ENCODE data around the gene SIX1. TPM values are rescaled to one million over a fixed set of nuclear protein-coding genes. Genes with fewer than 3 reads are reported as not detected.

Gene SIX1
- total RNA-seq, 1 experiment from 2014 or later, result 0.32 TPM

DNA sequence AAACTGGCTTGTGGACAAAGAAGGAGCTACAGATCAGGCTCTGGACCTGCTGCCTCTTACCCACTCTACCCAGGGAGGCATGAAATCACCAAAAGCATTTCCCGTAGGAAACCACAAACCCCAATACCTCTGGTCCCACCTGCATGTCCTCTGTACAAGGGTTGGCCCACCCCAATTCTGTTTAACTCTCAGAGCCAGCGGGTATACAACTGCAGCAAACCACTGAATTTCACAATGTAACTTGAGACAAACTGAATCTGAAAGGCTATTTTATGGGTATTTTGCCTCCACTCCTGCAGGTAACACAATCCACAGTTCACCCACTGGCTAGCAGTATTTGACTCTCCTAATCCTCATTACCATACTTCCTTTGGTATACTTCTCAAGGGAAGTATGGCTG is 16.5 kb downstream of the SIX1 start:
- no peaks in the 10 kb centered on the region for H3K36me3 Mint-ChIP-seq (ENCODE audit: insufficient read depth, unreplicated experiment)
- Histone ChIP-seq H3K27me3 (replicated peaks; ENCODE audit: control insufficient read depth, insufficient read depth, low read length) (no peaks in the 10 kb centered on the region), H3K9me3 (no peaks in the 10 kb centered on the region), H3K36me3 (ENCODE audit: control insufficient read depth, insufficient read depth, low read length) (no peaks in the 10 kb centered on the region), H3K4me1 (no peaks in the 10 kb centered on the region), H3K4me3 (ENCODE audit: low read depth, low read length) (no peak overlapping the region)
- CTCF ChIA-PET, result no interaction called here
- no peak for DNase-seq
- POLR2A ChIA-PET, result no interaction called here
- TF ChIP-seq, protein P1, sequence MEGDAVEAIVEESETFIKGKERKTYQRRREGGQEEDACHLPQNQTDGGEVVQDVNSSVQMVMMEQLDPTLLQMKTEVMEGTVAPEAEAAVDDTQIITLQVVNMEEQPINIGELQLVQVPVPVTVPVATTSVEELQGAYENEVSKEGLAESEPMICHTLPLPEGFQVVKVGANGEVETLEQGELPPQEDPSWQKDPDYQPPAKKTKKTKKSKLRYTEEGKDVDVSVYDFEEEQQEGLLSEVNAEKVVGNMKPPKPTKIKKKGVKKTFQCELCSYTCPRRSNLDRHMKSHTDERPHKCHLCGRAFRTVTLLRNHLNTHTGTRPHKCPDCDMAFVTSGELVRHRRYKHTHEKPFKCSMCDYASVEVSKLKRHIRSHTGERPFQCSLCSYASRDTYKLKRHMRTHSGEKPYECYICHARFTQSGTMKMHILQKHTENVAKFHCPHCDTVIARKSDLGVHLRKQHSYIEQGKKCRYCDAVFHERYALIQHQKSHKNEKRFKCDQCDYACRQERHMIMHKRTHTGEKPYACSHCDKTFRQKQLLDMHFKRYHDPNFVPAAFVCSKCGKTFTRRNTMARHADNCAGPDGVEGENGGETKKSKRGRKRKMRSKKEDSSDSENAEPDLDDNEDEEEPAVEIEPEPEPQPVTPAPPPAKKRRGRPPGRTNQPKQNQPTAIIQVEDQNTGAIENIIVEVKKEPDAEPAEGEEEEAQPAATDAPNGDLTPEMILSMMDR (IDR thresholded peaks at IDR 0.05; ENCODE audit: insufficient read depth in 1 of 2, low read depth in 1 of 2, low read length in 1 of 2, severe bottlenecking in 1 of 2, unreplicated experiment in 1 of 2), result no peak
- BruUV-seq (replicated peaks), result no TSS peak
- no peaks in the 10 kb centered on the region for H3K9me3 Mint-ChIP-seq (ENCODE audit: unreplicated experiment)
- no peak overlapping the region for H3K27ac Mint-ChIP-seq (ENCODE audit: unreplicated experiment)
- H3K4me1 Mint-ChIP-seq (ENCODE audit: low read depth, unreplicated experiment), result no peaks in the 10 kb centered on the region
- H3K27me3 Mint-ChIP-seq (ENCODE audit: insufficient read depth, unreplicated experiment), result peaks cover 10% of the 10 kb centered on the region
- intact Hi-C loops (cut with micrococcal nuclease; ENCODE audit: unreplicated experiment), result no loop called here
- H3K4me3 Mint-ChIP-seq (ENCODE audit: unreplicated experiment), result no peak overlapping the region

DNA sequence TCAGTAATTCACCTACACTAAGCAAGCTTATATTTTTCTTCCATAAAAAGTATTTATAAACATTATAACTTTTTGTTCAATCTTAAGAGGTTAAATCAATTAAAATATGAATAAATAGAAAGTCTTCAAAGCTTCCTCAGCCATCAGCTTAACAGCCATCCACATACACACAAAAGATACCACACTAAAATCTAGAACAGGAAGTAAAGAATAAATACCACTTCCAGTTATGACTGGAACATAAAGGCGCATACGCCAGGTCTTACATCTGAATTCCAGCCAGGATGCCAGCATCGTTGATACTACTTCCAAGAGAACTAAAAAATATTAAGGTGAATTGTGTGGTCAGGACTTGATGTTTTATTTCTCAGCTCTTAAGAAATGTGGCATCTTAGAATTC is 17.0 kb downstream of the SIX1 start:
- TF ChIP-seq, protein P1 (IDR thresholded peaks at IDR 0.05; ENCODE audit: insufficient read depth in 1 of 2, low read depth in 1 of 2, low read length in 1 of 2, severe bottlenecking in 1 of 2, unreplicated experiment in 1 of 2), result no peak

DNA sequence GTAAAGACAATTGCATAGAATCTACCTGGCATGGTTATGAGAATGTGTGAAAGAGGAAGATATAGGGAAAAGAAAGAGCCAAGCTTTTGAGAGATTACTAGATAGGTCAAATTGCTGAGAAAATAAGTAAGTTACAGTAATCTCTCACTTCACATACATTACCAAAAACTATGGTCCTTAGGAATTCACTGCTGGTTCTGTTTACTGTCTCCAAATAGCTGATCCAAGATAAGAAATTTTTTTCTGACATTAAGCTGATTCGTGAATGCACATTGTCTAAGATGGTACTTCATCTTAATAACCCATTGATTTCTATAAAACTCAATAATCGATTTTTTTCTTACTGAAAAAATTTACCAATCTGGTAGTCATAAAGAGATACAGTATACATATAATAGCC is 17.4 kb downstream of the SIX1 start:
- Histone ChIP-seq H3K36me3 (ENCODE audit: control insufficient read depth, insufficient read depth, low read length) (no peaks in the 10 kb centered on the region), H3K27me3 (replicated peaks; ENCODE audit: control insufficient read depth, insufficient read depth, low read length) (no peaks in the 10 kb centered on the region), H3K4me1 (no peaks in the 10 kb centered on the region), H3K4me3 (ENCODE audit: low read depth, low read length) (no peak overlapping the region), H3K9me3 (no peaks in the 10 kb centered on the region)
- ChIA-PET CTCF (no interaction called here), POLR2A (no interaction called here)
- BruUV-seq (replicated peaks), result no TSS peak
- no peaks in the 10 kb centered on the region for H3K36me3 Mint-ChIP-seq (ENCODE audit: insufficient read depth, unreplicated experiment)
- H3K9me3 Mint-ChIP-seq (ENCODE audit: unreplicated experiment), result no peaks in the 10 kb centered on the region
- no peak overlapping the region for H3K4me3 Mint-ChIP-seq (ENCODE audit: unreplicated experiment)
- no peak for DNase-seq
- TF ChIP-seq, protein P1 (IDR thresholded peaks at IDR 0.05; ENCODE audit: insufficient read depth in 1 of 2, low read depth in 1 of 2, low read length in 1 of 2, severe bottlenecking in 1 of 2, unreplicated experiment in 1 of 2), result no peak
- H3K27ac Mint-ChIP-seq (ENCODE audit: unreplicated experiment), result no peak overlapping the region
- peaks cover 10% of the 10 kb centered on the region for H3K27me3 Mint-ChIP-seq (ENCODE audit: insufficient read depth, unreplicated experiment)
- no peaks in the 10 kb centered on the region for H3K4me1 Mint-ChIP-seq (ENCODE audit: low read depth, unreplicated experiment)
- intact Hi-C loops (cut with micrococcal nuclease; ENCODE audit: unreplicated experiment), result no loop called here

More for the DNA sequence above, 17.0 kb downstream of the SIX1 start:
- intact Hi-C loops (cut with micrococcal nuclease; ENCODE audit: unreplicated experiment), result no loop called here
- Histone ChIP-seq H3K9me3 (no peaks in the 10 kb centered on the region), H3K36me3 (ENCODE audit: control insufficient read depth, insufficient read depth, low read length) (no peaks in the 10 kb centered on the region), H3K27me3 (replicated peaks; ENCODE audit: control insufficient read depth, insufficient read depth, low read length) (no peaks in the 10 kb centered on the region), H3K4me1 (no peaks in the 10 kb centered on the region), H3K4me3 (ENCODE audit: low read depth, low read length) (no peak overlapping the region)
- Mint-ChIP-seq H3K9me3 (ENCODE audit: unreplicated experiment) (no peaks in the 10 kb centered on the region), H3K4me1 (ENCODE audit: low read depth, unreplicated experiment) (no peaks in the 10 kb centered on the region), H3K36me3 (ENCODE audit: insufficient read depth, unreplicated experiment) (no peaks in the 10 kb centered on the region), H3K4me3 (ENCODE audit: unreplicated experiment) (no peak overlapping the region), H3K27ac (ENCODE audit: unreplicated experiment) (no peak overlapping the region), H3K27me3 (ENCODE audit: insufficient read depth, unreplicated experiment) (peaks cover 10% of the 10 kb centered on the region)
- CTCF ChIA-PET, result no interaction called here
- DNase-seq, result no peak
- BruUV-seq (replicated peaks), result no TSS peak
- POLR2A ChIA-PET, result no interaction called here
